DND-41 (cell line): Measurements from ENCODE around the gene PCGF2.

Source experiments
- ATAC-seq: fragments of 200-7000 bp; cut with Tn5 transposase; 3 replicates; pipeline ENCODE4 v1.9.1; 2021; ENCODE audit warnings: low read depth; ENCODE audit not compliant: insufficient read depth
- DNase-seq: peaks from one replicate; pipeline ENCODE4 v3.0.0-alpha.2; 2020
- H2AFZ ChIP-seq: 2 replicates; pipeline ENCODE4 v1.6.0; 2012; ENCODE audit warnings: low read depth, low read length
- H3K27ac ChIP-seq: 2 replicates; pipeline ENCODE4 v1.5.1; 2012; ENCODE audit warnings: low read length, inconsistent platforms
- H3K27me3 ChIP-seq: fragments of 200-600 bp; sonication (generic); 2 replicates; pipeline ENCODE4 v1.6.0; 2012; ENCODE audit warnings: low read length, mild to moderate bottlenecking, inconsistent platforms; ENCODE audit not compliant: insufficient read depth, poor library complexity
- H3K36me3 ChIP-seq: 2 replicates; pipeline ENCODE4 v1.5.1; 2012; ENCODE audit warnings: low read length, inconsistent platforms; ENCODE audit not compliant: insufficient read depth
- H3K4me1 ChIP-seq: 2 replicates; pipeline ENCODE4 v1.5.1; 2012; ENCODE audit warnings: mild to moderate bottlenecking, low read length; ENCODE audit not compliant: insufficient read depth
- H3K4me2 ChIP-seq: 2 replicates; pipeline ENCODE4 v1.6.0; 2012; ENCODE audit warnings: mild to moderate bottlenecking, moderate library complexity, low read length, inconsistent platforms; ENCODE audit not compliant: insufficient read depth
- H3K4me3 ChIP-seq, 2 experiments: fragments of 200-600 bp in 1 of 2; shearing (Covaris generic) in 1 of 2; 2 replicates each; pipeline ENCODE4 v1.5.1; 2012 to 2016; ENCODE audit warnings: inconsistent platforms in 2 of 2, low read length in 2 of 2, mild to moderate bottlenecking in 2 of 2, low read depth in 1 of 2, moderate library complexity in 1 of 2
- H3K79me2 ChIP-seq: 2 replicates; pipeline ENCODE4 v1.6.0; 2012; ENCODE audit warnings: low read length, inconsistent platforms; ENCODE audit not compliant: insufficient read depth
- H3K9ac ChIP-seq: 2 replicates; pipeline ENCODE4 v1.6.0; 2012; ENCODE audit warnings: low read depth, mild to moderate bottlenecking, inconsistent platforms, low read length, moderate library complexity
- H3K9me3 ChIP-seq: 2 replicates; pipeline ENCODE4 v1.5.1; 2012; ENCODE audit warnings: low read length, moderate library complexity, mild to moderate bottlenecking, inconsistent platforms; ENCODE audit not compliant: insufficient read depth, severe bottlenecking
- H4K20me1 ChIP-seq: 2 replicates; pipeline ENCODE4 v1.6.0; 2012; ENCODE audit warnings: low read length; ENCODE audit not compliant: insufficient read depth
- EZH2 ChIP-seq: IDR thresholded peaks from 3 replicates; pipeline ENCODE4 v1.6.1; 2012; ENCODE audit warnings: borderline replicate concordance, low read depth, mild to moderate bottlenecking, moderate library complexity, low read length, inconsistent platforms; ENCODE audit not compliant: severe bottlenecking
- TF ChIP-seq, protein P1 (sequence below): IDR thresholded peaks from 2 replicates; pipeline ENCODE4 v1.5.1; 2012; ENCODE audit warnings: borderline replicate concordance, low read length, moderate library complexity, mild to moderate bottlenecking; ENCODE audit not compliant: poor library complexity, severe bottlenecking; ENCODE audit errors: extremely low read depth

PCGF2 gene

DNA sequence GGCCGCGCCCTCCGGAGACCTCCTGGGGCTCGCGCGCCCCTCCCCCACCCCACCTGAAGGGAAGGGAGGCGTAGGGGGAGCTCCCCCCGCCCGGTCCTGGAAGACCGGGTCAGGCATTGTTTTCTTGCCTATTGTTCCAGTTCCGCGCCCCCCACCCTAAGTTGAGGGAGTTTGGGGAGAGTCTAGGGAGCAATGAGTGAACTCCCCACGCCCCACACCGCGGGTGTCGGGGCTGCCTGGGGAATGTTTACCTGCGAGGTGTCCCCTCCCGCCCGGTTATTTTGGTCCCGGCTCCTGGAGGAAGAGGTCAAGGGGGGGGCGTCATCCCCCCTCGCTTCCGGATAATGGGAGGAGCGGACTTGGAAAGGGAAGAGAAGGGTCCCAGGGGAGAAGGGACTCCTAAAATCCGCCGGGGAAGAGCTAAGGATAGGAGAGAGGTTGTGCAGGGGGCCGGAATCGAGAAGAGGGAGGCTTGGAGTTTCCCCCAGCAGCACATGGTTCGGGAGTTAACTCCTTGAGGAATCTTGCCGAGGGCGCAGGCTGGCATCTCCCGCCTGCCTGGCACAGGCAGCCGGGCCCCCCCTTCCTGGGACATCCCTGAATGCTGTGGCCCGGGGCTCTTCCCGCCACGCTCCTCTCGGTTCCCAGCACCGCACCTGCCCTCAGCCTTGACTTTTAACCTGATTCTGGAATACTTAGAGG lies 42.2 kb downstream of the PCGF2 start:
- peak overlapping the region; percentile 90 for H3K9ac ChIP-seq
- DNase-seq: peak; percentile 51
- peaks cover 41% of the 10 kb centered on the region for H3K36me3 ChIP-seq
- H3K27me3 ChIP-seq: no peaks in the 10 kb centered on the region
- H3K79me2 ChIP-seq: peaks cover 67% of the 10 kb centered on the region
- peaks cover 37% of the 10 kb centered on the region for H4K20me1 ChIP-seq
- TF ChIP-seq, protein P1, sequence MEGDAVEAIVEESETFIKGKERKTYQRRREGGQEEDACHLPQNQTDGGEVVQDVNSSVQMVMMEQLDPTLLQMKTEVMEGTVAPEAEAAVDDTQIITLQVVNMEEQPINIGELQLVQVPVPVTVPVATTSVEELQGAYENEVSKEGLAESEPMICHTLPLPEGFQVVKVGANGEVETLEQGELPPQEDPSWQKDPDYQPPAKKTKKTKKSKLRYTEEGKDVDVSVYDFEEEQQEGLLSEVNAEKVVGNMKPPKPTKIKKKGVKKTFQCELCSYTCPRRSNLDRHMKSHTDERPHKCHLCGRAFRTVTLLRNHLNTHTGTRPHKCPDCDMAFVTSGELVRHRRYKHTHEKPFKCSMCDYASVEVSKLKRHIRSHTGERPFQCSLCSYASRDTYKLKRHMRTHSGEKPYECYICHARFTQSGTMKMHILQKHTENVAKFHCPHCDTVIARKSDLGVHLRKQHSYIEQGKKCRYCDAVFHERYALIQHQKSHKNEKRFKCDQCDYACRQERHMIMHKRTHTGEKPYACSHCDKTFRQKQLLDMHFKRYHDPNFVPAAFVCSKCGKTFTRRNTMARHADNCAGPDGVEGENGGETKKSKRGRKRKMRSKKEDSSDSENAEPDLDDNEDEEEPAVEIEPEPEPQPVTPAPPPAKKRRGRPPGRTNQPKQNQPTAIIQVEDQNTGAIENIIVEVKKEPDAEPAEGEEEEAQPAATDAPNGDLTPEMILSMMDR: no peak
- no peak for TF ChIP-seq EZH2
- peaks cover 53% of the 10 kb centered on the region for H3K4me1 ChIP-seq
- ATAC-seq: no peak
- H3K27ac ChIP-seq: peak overlapping the region; percentile 75
- H3K4me2 ChIP-seq: peak overlapping the region; percentile 79
- H3K9me3 ChIP-seq: no peaks in the 10 kb centered on the region
- peak overlapping the region; percentile 26 to 94; a peak in 3 of 4 replicates for H3K4me3 ChIP-seq
- H2AFZ ChIP-seq: no peak overlapping the region

- no peak for TF ChIP-seq EZH2
- no peak for ATAC-seq
- Histone ChIP-seq H3K27ac (peak overlapping the region; percentile 75), H4K20me1 (peaks cover 35% of the 10 kb centered on the region), H3K27me3 (no peaks in the 10 kb centered on the region), H3K9ac (peak overlapping the region; percentile 90), H2AFZ (no peak overlapping the region), H3K9me3 (no peaks in the 10 kb centered on the region), H3K4me2 (peak overlapping the region; percentile 79), H3K4me1 (peaks cover 53% of the 10 kb centered on the region), H3K36me3 (peaks cover 37% of the 10 kb centered on the region), H3K79me2 (peaks cover 65% of the 10 kb centered on the region), H3K4me3 (peak overlapping the region; percentile 26 to 94; a peak in 3 of 4 replicates)
- DNase-seq: no peak
Observed at GRCh38 chr17:38705523-38705802, 42.7 kb downstream of the PCGF2 start.

- TF ChIP-seq, protein P1: no peak
- TF ChIP-seq EZH2: no peak
- H3K9ac ChIP-seq: peak within 1 kb of the TSS; percentile 90
- H3K27ac ChIP-seq: peak within 1 kb of the TSS; percentile 99
- H3K27me3 ChIP-seq: no peaks in the 10 kb centered on the region
- DNase-seq (peak; percentile 83), ATAC-seq (peak; percentile 33)
- peaks cover 60% of the 10 kb centered on the region for H3K79me2 ChIP-seq
- peak within 1 kb of the TSS; percentile 87 for H3K4me2 ChIP-seq
- peak within 1 kb of the TSS; percentile 74 for H2AFZ ChIP-seq
- peaks cover 31% of the 10 kb centered on the region for H3K36me3 ChIP-seq
- peaks cover 29% of the 10 kb centered on the region for H4K20me1 ChIP-seq
- peaks cover 53% of the 10 kb centered on the region for H3K4me1 ChIP-seq
- no peaks in the 10 kb centered on the region for H3K9me3 ChIP-seq
- peak within 1 kb of the TSS; percentile 64 to 94 for H3K4me3 ChIP-seq
Observed at GRCh38 chr17:38704606-38705522, 43.3 kb downstream of the PCGF2 start, which contains the start of gene MLLT6. TSS of gene MLLT6 (plus strand) at chr17:38705273. CDS start at chr17:38705633, 360 bp downstream.
